ENCODE results near the gene CNOT10.

- TF ChIP-seq POLR2AphosphoS5 (IDR thresholded peaks at IDR 0.05) (no peak), POLR2A (IDR thresholded peaks at IDR 0.05) (no peak), CTCF (IDR thresholded peaks at IDR 0.05) (no peak)
These were observed 131.0 kb downstream of the CNOT10 start for GRCh38 chr3:32815841-32816438.
